IMR-90 (cell line): ENCODE data around the gene BMP7. TPM values are rescaled to one million over a fixed set of nuclear protein-coding genes. Genes with fewer than 3 reads are reported as not detected.

Experiments used
- ATAC-seq: fragments of 200-7000 bp; cut with Tn5 transposase; 2 replicates; pipeline ENCODE4 v1.9.1; 2020; ENCODE audit warnings: low read depth, mild to moderate bottlenecking, moderate library complexity
- BruUV-seq: library from RNA; stranded (reverse); fragments of 400-500 nt; replicated peaks from 2 replicates; lab custom pipeline; 2021; lab: Mats Ljungman, UMichigan
- CTCF ChIA-PET: fragments of 300-600 bp; formaldehyde crosslinking; extraction: SDS; loops from one replicate; lab custom pipeline; 2021; ENCODE audit warnings: antibody characterized with exemption; lab: Yijun Ruan, JAX
- POLR2A ChIA-PET: fragments of 300-600 bp; sonication (Branson Sonifier 250); formaldehyde crosslinking; loops from one replicate; lab custom pipeline; 2022; ENCODE audit warnings: antibody characterized with exemption; ENCODE audit not compliant: unreplicated experiment; lab: Charles Lee
- DNase-seq: peaks from one replicate; pipeline ENCODE4 v3.0.0; 2013
- H2AFZ ChIP-seq: replicated peaks from 2 replicates; pipeline ENCODE3; 2013; ENCODE audit warnings: low read length, mild to moderate bottlenecking; ENCODE audit not compliant: poor library complexity
- H2AK5ac ChIP-seq: 2 replicates; pipeline ENCODE4 v1.6.1; 2013; ENCODE audit warnings: low read depth, low read length, inconsistent platforms
- H2AK9ac ChIP-seq: replicated peaks from 2 replicates; pipeline ENCODE3; 2013; ENCODE audit warnings: mild to moderate bottlenecking, low read depth, low read length, moderate library complexity; ENCODE audit not compliant: poor library complexity
- H2BK120ac ChIP-seq: 2 replicates; pipeline ENCODE4 v1.6.1; 2013; ENCODE audit warnings: low read depth, low read length, inconsistent platforms
- H2BK15ac ChIP-seq: 3 replicates; pipeline ENCODE4 v1.6.1; 2013; ENCODE audit warnings: low read depth, low read length, inconsistent platforms
- H2BK20ac ChIP-seq: 2 replicates; pipeline ENCODE4 v1.6.1; 2013; ENCODE audit warnings: low read depth, mild to moderate bottlenecking, inconsistent platforms, low read length, moderate library complexity
- H2BK5ac ChIP-seq: 2 replicates; pipeline ENCODE4 v1.6.1; 2013; ENCODE audit warnings: mild to moderate bottlenecking, low read depth, low read length, inconsistent platforms; ENCODE audit not compliant: poor library complexity, severe bottlenecking
- H3K14ac ChIP-seq: replicated peaks from 2 replicates; pipeline ENCODE4 v1.6.1; 2013; ENCODE audit warnings: low read depth, low read length, inconsistent platforms
- H3K18ac ChIP-seq: 2 replicates; pipeline ENCODE4 v1.6.1; 2013; ENCODE audit warnings: low read depth, low read length, control low read depth
- H3K23ac ChIP-seq: 2 replicates; pipeline ENCODE4 v1.6.1; 2013; ENCODE audit warnings: low read depth, low read length, inconsistent platforms
- H3K27ac ChIP-seq: 2 replicates; pipeline ENCODE4 v1.5.1; 2013; ENCODE audit warnings: mild to moderate bottlenecking, control low read depth, low read length; ENCODE audit not compliant: insufficient read depth
- H3K27me3 ChIP-seq: 2 replicates; pipeline ENCODE4 v1.6.1; 2013; ENCODE audit warnings: low read length; ENCODE audit not compliant: control insufficient read depth, insufficient read depth
- H3K36me3 ChIP-seq: 2 replicates; pipeline ENCODE4 v1.6.1; 2013; ENCODE audit warnings: low read length, mixed read lengths; ENCODE audit not compliant: control insufficient read depth, insufficient read depth
- H3K4ac ChIP-seq: 2 replicates; pipeline ENCODE4 v1.6.1; 2013; ENCODE audit warnings: low read depth, low read length, inconsistent platforms
- H3K4me1 ChIP-seq: 2 replicates; pipeline ENCODE4 v1.6.1; 2013; ENCODE audit warnings: low read length, mixed read lengths; ENCODE audit not compliant: control insufficient read depth, insufficient read depth
- H3K4me2 ChIP-seq: 2 replicates; pipeline ENCODE4 v1.6.1; 2013; ENCODE audit warnings: low read depth, mild to moderate bottlenecking, control low read depth, low read length, moderate library complexity
- H3K4me3 ChIP-seq: 2 replicates; pipeline ENCODE4 v1.5.1; 2013; ENCODE audit warnings: low read depth, mild to moderate bottlenecking, control low read depth, low read length, moderate library complexity; ENCODE audit not compliant: insufficient read depth
- H3K56ac ChIP-seq: 2 replicates; pipeline ENCODE4 v1.6.1; 2013; ENCODE audit warnings: low read length, inconsistent platforms; ENCODE audit not compliant: insufficient read depth; ENCODE audit errors: extremely low read depth
- H3K79me1 ChIP-seq, 2 experiments: 2 replicates each; pipeline ENCODE4 v1.6.1; 2013; ENCODE audit warnings: low read length in 2 of 2, inconsistent platforms in 1 of 2, low read depth in 1 of 2
- H3K9ac ChIP-seq: 2 replicates; pipeline ENCODE4 v1.6.1; 2013; ENCODE audit warnings: low read depth, low read length, control low read depth
- H3K9me1 ChIP-seq: 2 replicates; pipeline ENCODE4 v1.6.1; 2013; ENCODE audit warnings: low read length, inconsistent platforms; ENCODE audit not compliant: insufficient read depth
- H3K9me3 ChIP-seq: 2 replicates; pipeline ENCODE4 v1.6.1; 2013; ENCODE audit warnings: low read length; ENCODE audit not compliant: control insufficient read depth, insufficient read depth
- H4K20me1 ChIP-seq: 2 replicates; pipeline ENCODE4 v1.6.1; 2013; ENCODE audit warnings: low read length, inconsistent platforms; ENCODE audit not compliant: insufficient read depth
- H4K5ac ChIP-seq: 2 replicates; pipeline ENCODE4 v1.6.1; 2013; ENCODE audit warnings: mild to moderate bottlenecking, low read depth, low read length, control low read depth
- H4K8ac ChIP-seq, 2 experiments: 2 replicates each; pipeline ENCODE4 v1.6.1; 2013; ENCODE audit warnings: low read depth in 2 of 2, low read length in 2 of 2, control low read depth in 1 of 2, inconsistent platforms in 1 of 2
- H4K91ac ChIP-seq: 2 replicates; pipeline ENCODE4 v1.6.1; 2013; ENCODE audit warnings: low read depth, low read length, inconsistent platforms; ENCODE audit not compliant: insufficient read depth
- MAZ ChIP-seq: IDR thresholded peaks from 2 replicates; pipeline ENCODE4 v1.6.1; 2012; ENCODE audit warnings: low read depth, mild to moderate bottlenecking, low read length, improper control_type of control experiment, moderate library complexity, borderline replicate concordance
- NFE2L2 ChIP-seq: fragments of 150-350 bp; IDR thresholded peaks from 2 replicates; pipeline ENCODE4 v1.6.1; 2016; ENCODE audit warnings: low read depth, mild to moderate bottlenecking, low read length
- POLR2A ChIP-seq: IDR thresholded peaks from 2 replicates; pipeline ENCODE4 v1.6.1; 2012; ENCODE audit warnings: mild to moderate bottlenecking, low read depth, low read length
- WGBS, 2 experiments: methylation state at CpG; one replicate each; pipeline versions ENCODE4 v1.1.5 to v1.1.7; 2013; ENCODE audit warnings: missing lambda C conversion rate in 2 of 2; ENCODE audit not compliant: insufficient read length in 1 of 2; ENCODE audit errors: extremely low coverage in 2 of 2; 5-methylcytosine and 5-hydroxymethylcytosine counted together
- dilution Hi-C: fragments of 300-500 bp; cut with HindIII; formaldehyde crosslinking; loops from one replicate; pipeline ENCODE4 v1.14.3; 2018; ENCODE audit warnings: low sequenced_read_pairs; ENCODE audit not compliant: unreplicated experiment
- in situ Hi-C: fragments of 300-500 bp; cut with MboI; formaldehyde crosslinking; loops from 3 replicates; pipeline ENCODE4 v1.14.3; 2019; ENCODE audit warnings: low sequenced_read_pairs, inconsistent platforms, mixed read lengths
- intact Hi-C: fragments of 100-400 bp; cut with micrococcal nuclease; formaldehyde crosslinking; loops from 2 replicates; pipeline ENCODE4 v1.10.0; 2022
- polyA plus RNA-seq, 3 experiments: library from polyadenylated mRNA; depleted of rRNA; stranded (reverse); fragments of >200 nt; gene quantifications; 2 replicates each; pipeline ENCODE4 v1.2.3, GENCODE V29; 2012; ENCODE audit warnings: low replicate concordance in 1 of 3
- total RNA-seq: library from RNA; depleted of rRNA; stranded (reverse); fragments of >200 nt; gene quantifications from 2 replicates; pipeline ENCODE4 v1.2.3, GENCODE V29; 2012
- TF ChIP-seq, protein P1 (sequence below): conservative IDR thresholded peaks from 2 replicates; pipeline ENCODE4 v1.5.1; 2012; ENCODE audit warnings: mild to moderate bottlenecking, low read depth, low read length, improper control_type of control experiment
- TF ChIP-seq, protein P2 (sequence below): fragments of 150-350 bp; IDR thresholded peaks from 2 replicates; pipeline ENCODE4 v1.6.1; 2017; ENCODE audit warnings: mild to moderate bottlenecking, antibody characterized with exemption, low read length, low read depth

BMP7 gene
- total and polyA plus RNA-seq, 2 of the 4 experiments (the other 2 are of a cell fraction), result not detected

DNA sequence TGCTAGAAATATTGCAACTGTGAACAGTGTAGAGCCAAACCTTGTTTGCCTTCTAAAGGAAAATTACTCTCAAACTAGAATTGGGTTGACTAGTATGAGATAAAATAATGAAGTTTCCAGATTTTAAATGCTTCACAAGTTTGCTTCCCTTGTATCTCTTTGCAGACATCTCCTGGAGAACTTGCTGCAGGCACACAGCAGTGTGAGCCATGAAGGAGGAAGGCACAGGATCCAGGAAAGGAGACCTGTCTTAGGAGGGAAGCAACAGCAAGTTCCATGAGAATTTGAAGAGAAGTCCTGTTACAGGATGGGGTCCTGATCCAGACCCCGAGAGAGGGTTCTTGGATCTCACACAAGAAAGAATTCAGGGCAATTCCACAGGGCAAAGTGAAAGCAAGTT lies 115.9 kb downstream of the BMP7 start:
- no peak overlapping the region for H4K5ac ChIP-seq
- H3K4me2 ChIP-seq, result no peak overlapping the region
- H3K79me1 ChIP-seq, result no peaks in the 10 kb centered on the region
- no peak overlapping the region for H4K91ac ChIP-seq
- H3K36me3 ChIP-seq, result no peaks in the 10 kb centered on the region
- H3K9ac ChIP-seq, result no peak overlapping the region
- ChIA-PET CTCF (no interaction called here), POLR2A (no interaction called here)
- H3K14ac ChIP-seq, result no peak overlapping the region
- H2AK9ac ChIP-seq, result no peak overlapping the region
- peaks cover 11% of the 10 kb centered on the region for H3K9me3 ChIP-seq
- BruUV-seq, result no TSS peak
- no peak overlapping the region for H3K23ac ChIP-seq
- H4K8ac ChIP-seq, result no peak overlapping the region
- ATAC-seq, result no peak
- H2BK5ac ChIP-seq, result no peak overlapping the region
- DNase-seq, result no peak
- WGBS, 2 experiments, result 14% methylated on average over 1 of the region's 1 CpG; no CpG with 5 or more reads in 1 of the 2 experiments
- in situ Hi-C loops (no loop called here), dilution Hi-C loops (no loop called here), intact Hi-C loops (no loop called here)
- no peak overlapping the region for H2AK5ac ChIP-seq
- no peaks in the 10 kb centered on the region for H3K27me3 ChIP-seq
- H3K56ac ChIP-seq, result no peak overlapping the region
- no peak overlapping the region for H2AFZ ChIP-seq
- no peaks in the 10 kb centered on the region for H3K4me1 ChIP-seq
- no peak overlapping the region for H3K4ac ChIP-seq
- no peaks in the 10 kb centered on the region for H4K20me1 ChIP-seq
- no peak overlapping the region for H2BK15ac ChIP-seq
- H3K18ac ChIP-seq, result no peak overlapping the region
- H3K27ac ChIP-seq, result no peak overlapping the region
- no peak overlapping the region for H2BK20ac ChIP-seq
- H3K4me3 ChIP-seq, result no peak overlapping the region
- H3K9me1 ChIP-seq, result no peaks in the 10 kb centered on the region
- H2BK120ac ChIP-seq, result no peak overlapping the region
- no peak for TF ChIP-seq NFE2L2
- TF ChIP-seq, protein P1, sequence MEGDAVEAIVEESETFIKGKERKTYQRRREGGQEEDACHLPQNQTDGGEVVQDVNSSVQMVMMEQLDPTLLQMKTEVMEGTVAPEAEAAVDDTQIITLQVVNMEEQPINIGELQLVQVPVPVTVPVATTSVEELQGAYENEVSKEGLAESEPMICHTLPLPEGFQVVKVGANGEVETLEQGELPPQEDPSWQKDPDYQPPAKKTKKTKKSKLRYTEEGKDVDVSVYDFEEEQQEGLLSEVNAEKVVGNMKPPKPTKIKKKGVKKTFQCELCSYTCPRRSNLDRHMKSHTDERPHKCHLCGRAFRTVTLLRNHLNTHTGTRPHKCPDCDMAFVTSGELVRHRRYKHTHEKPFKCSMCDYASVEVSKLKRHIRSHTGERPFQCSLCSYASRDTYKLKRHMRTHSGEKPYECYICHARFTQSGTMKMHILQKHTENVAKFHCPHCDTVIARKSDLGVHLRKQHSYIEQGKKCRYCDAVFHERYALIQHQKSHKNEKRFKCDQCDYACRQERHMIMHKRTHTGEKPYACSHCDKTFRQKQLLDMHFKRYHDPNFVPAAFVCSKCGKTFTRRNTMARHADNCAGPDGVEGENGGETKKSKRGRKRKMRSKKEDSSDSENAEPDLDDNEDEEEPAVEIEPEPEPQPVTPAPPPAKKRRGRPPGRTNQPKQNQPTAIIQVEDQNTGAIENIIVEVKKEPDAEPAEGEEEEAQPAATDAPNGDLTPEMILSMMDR, result no peak
- TF ChIP-seq, protein P2, sequence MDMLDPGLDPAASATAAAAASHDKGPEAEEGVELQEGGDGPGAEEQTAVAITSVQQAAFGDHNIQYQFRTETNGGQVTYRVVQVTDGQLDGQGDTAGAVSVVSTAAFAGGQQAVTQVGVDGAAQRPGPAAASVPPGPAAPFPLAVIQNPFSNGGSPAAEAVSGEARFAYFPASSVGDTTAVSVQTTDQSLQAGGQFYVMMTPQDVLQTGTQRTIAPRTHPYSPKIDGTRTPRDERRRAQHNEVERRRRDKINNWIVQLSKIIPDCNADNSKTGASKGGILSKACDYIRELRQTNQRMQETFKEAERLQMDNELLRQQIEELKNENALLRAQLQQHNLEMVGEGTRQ, result no peak
- TF ChIP-seq MAZ, result no peak
- TF ChIP-seq POLR2A, result no peak
